ENCODE data around the gene SDHAF2.

SDHAF2 gene

GRCh38 chr11:61472282-61472681 lies 42.4 kb downstream of the SDHAF2 start:
- Histone ChIP-seq H3K9ac (no peak overlapping the region), H3K79me2 (ENCODE audit: insufficient read depth, low read depth) (no peaks in the 10 kb centered on the region), H3K27ac (no peak overlapping the region), H3K36me3 (ENCODE audit: insufficient read depth) (no peaks in the 10 kb centered on the region), H4K20me1 (ENCODE audit: insufficient read depth) (0 out of 2 replicates have a peak, but pooled peaks cover 3% of the 10 kb centered on the region), H3K4me3 (IDR thresholded peaks at IDR 0.05; ENCODE audit: insufficient read depth, low read depth, low read length) (no peak overlapping the region), H3K27me3 (ENCODE audit: insufficient read depth, low read depth) (no peaks in the 10 kb centered on the region), H3K4me2 (no peak overlapping the region), H2AFZ (ENCODE audit: low read depth) (no peak overlapping the region), H3K4me1 (ENCODE audit: low read depth, poor library complexity, severe bottlenecking) (no peaks in the 10 kb centered on the region)
- TF ChIP-seq, protein P1, sequence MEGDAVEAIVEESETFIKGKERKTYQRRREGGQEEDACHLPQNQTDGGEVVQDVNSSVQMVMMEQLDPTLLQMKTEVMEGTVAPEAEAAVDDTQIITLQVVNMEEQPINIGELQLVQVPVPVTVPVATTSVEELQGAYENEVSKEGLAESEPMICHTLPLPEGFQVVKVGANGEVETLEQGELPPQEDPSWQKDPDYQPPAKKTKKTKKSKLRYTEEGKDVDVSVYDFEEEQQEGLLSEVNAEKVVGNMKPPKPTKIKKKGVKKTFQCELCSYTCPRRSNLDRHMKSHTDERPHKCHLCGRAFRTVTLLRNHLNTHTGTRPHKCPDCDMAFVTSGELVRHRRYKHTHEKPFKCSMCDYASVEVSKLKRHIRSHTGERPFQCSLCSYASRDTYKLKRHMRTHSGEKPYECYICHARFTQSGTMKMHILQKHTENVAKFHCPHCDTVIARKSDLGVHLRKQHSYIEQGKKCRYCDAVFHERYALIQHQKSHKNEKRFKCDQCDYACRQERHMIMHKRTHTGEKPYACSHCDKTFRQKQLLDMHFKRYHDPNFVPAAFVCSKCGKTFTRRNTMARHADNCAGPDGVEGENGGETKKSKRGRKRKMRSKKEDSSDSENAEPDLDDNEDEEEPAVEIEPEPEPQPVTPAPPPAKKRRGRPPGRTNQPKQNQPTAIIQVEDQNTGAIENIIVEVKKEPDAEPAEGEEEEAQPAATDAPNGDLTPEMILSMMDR (conservative IDR thresholded peaks at IDR 0.05; ENCODE audit: low read depth, low read length): no peak

- Histone ChIP-seq H4K20me1 (ENCODE audit: insufficient read depth) (0 out of 2 replicates have a peak, but pooled peaks cover 3% of the 10 kb centered on the region), H3K4me1 (ENCODE audit: low read depth, poor library complexity, severe bottlenecking) (no peaks in the 10 kb centered on the region), H3K4me2 (no peak overlapping the region), H3K36me3 (ENCODE audit: insufficient read depth) (no peaks in the 10 kb centered on the region), H3K4me3 (IDR thresholded peaks at IDR 0.05; ENCODE audit: insufficient read depth, low read depth, low read length) (no peak overlapping the region), H3K27ac (no peak overlapping the region), H3K9ac (no peak overlapping the region), H3K27me3 (ENCODE audit: insufficient read depth, low read depth) (no peaks in the 10 kb centered on the region), H2AFZ (ENCODE audit: low read depth) (no peak overlapping the region), H3K79me2 (ENCODE audit: insufficient read depth, low read depth) (no peaks in the 10 kb centered on the region)
- TF ChIP-seq, protein P1 (conservative IDR thresholded peaks at IDR 0.05; ENCODE audit: low read depth, low read length): no peak
Measured at GRCh38 chr11:61472868-61473267, 42.9 kb downstream of the SDHAF2 start.

DNA sequence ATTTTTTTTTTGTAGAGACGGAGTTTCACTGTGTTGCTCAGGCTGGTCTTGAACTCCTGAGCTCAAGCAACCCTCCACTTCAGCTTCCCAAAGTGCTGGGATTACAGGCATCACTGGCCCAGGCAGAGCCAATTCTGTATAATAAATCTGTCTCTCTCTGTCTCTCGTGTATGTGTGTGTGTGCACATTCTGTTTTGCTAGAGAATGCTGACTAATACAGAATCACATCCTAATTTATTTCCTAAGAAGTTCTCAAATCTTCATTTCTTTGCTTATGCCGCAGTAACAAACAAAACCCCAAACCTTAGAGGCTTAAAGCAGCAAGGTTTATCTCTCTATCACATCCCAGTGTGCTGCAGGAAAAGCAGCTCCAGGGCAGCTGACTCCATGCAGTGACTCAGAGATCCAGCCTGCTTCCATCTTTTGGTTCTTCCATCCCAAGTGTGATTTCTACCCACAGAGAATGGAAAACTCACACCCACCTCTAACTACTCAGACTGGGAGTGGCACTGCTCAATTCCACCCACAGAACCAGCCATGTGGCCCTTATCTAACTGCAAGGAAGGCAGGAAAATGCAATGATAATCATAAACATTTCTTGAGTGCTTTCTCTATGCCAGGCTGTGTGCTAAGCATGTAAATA lies 43.6 kb downstream of the SDHAF2 start:
- no peak overlapping the region for H3K27ac ChIP-seq
- no peak overlapping the region for H2AFZ ChIP-seq (ENCODE audit: low read depth)
- no peaks in the 10 kb centered on the region for H3K79me2 ChIP-seq (ENCODE audit: insufficient read depth, low read depth)
- TF ChIP-seq, protein P1 (conservative IDR thresholded peaks at IDR 0.05; ENCODE audit: low read depth, low read length): no peak
- no peaks in the 10 kb centered on the region for H3K36me3 ChIP-seq (ENCODE audit: insufficient read depth)
- 0 out of 2 replicates have a peak, but pooled peaks cover 3% of the 10 kb centered on the region for H4K20me1 ChIP-seq (ENCODE audit: insufficient read depth)
- no peaks in the 10 kb centered on the region for H3K4me1 ChIP-seq (ENCODE audit: low read depth, poor library complexity, severe bottlenecking)
- H3K9ac ChIP-seq: no peak overlapping the region
- no peaks in the 10 kb centered on the region for H3K27me3 ChIP-seq (ENCODE audit: insufficient read depth, low read depth)
- H3K4me2 ChIP-seq: no peak overlapping the region
- H3K4me3 ChIP-seq (IDR thresholded peaks at IDR 0.05; ENCODE audit: insufficient read depth, low read depth, low read length): no peak overlapping the region

DNA sequence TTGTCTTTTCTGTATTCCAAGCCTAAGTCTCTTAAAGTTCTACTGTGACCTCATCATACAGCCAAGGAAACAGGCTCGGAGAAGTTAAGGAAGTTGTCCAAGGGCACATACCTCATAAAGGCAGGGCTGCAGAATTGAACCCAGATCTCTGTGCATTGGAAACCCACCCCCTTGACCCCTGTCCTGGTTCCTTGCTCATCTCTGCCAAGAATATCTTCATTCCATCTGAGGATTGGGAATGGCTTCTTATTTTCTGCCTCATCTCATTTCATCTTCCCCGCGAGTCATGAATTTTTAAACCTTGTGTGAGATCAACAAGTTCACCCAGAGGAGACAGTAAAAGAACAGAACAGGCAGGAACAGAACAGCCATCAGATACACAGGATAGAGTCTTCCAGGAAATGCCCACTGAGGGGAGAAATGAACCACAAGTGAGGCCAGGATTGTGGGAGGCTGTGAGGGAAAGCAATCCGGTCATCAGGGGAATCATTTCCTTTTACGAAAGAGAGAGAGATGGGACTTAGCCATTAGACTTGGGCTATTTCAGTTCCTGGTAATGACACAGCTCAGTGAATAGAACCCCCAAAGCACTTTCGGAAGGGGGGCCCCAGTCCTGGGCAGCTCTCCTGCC lies 44.2 kb downstream of the SDHAF2 start:
- TF ChIP-seq, protein P1 (conservative IDR thresholded peaks at IDR 0.05; ENCODE audit: low read depth, low read length): no peak
- Histone ChIP-seq H3K4me1 (ENCODE audit: low read depth, poor library complexity, severe bottlenecking) (no peaks in the 10 kb centered on the region), H3K4me2 (no peak overlapping the region), H2AFZ (ENCODE audit: low read depth) (no peak overlapping the region), H3K36me3 (ENCODE audit: insufficient read depth) (no peaks in the 10 kb centered on the region), H3K27me3 (ENCODE audit: insufficient read depth, low read depth) (no peaks in the 10 kb centered on the region; the same call in 1 of the 2 replicates), H3K4me3 (IDR thresholded peaks at IDR 0.05; ENCODE audit: insufficient read depth, low read depth, low read length) (no peak overlapping the region), H4K20me1 (ENCODE audit: insufficient read depth) (0 out of 2 replicates have a peak, but pooled peaks cover 3% of the 10 kb centered on the region), H3K27ac (no peak overlapping the region), H3K79me2 (ENCODE audit: insufficient read depth, low read depth) (no peaks in the 10 kb centered on the region), H3K9ac (no peak overlapping the region)
